ENCODE data around the gene MSH2.
"Not testable (repeated sequence)": the region's sequence is repeated elsewhere in the genome, so short reads cannot be mapped to it uniquely, and the experiment has no call there.

Gene MSH2

GRCh38 chr2:47402805-47403608 lies at the start of gene MSH2:
Gene MSH2 (plus strand): TSS chr2:47403156. CDS start chr2:47403192, 36 bp downstream.
- DNase-seq (ENCODE audit: low read depth), result peak; percentile 72

- no peak for DNase-seq (ENCODE audit: low read depth)
Observed at GRCh38 chr2:47354013-47354847, 48.7 kb upstream of the MSH2 start.

GRCh38 chr2:47354848-47355204 lies 48.1 kb upstream of the MSH2 start:
- DNase-seq (ENCODE audit: low read depth), result no peak

GRCh38 chr2:47357483-47357882 lies 45.5 kb upstream of the MSH2 start:
- DNase-seq (ENCODE audit: low read depth), result no peak

- DNase-seq (ENCODE audit: low read depth), result no peak
Observed at GRCh38 chr2:47359375-47359868, 43.5 kb upstream of the MSH2 start.

GRCh38 chr2:47360283-47360682 lies 42.7 kb upstream of the MSH2 start:
- DNase-seq (ENCODE audit: low read depth), result no peak

- DNase-seq (ENCODE audit: low read depth), result no peak
Observed at GRCh38 chr2:47360927-47361326, 42.0 kb upstream of the MSH2 start.

GRCh38 chr2:47361505-47362229 lies 41.3 kb upstream of the MSH2 start:
- not testable (repeated sequence) for DNase-seq (ENCODE audit: low read depth)

- no peak for DNase-seq (ENCODE audit: low read depth)
Observed at GRCh38 chr2:47373747-47374146, 29.2 kb upstream of the MSH2 start.

GRCh38 chr2:47375307-47375706 lies 27.6 kb upstream of the MSH2 start:
- no peak for DNase-seq (ENCODE audit: low read depth)

GRCh38 chr2:47379384-47379783 lies 23.6 kb upstream of the MSH2 start:
- no peak for DNase-seq (ENCODE audit: low read depth)

GRCh38 chr2:47381408-47381807 lies 21.5 kb upstream of the MSH2 start:
- DNase-seq (ENCODE audit: low read depth), result no peak

- DNase-seq (ENCODE audit: low read depth), result no peak
Observed at GRCh38 chr2:47386551-47386950, 16.4 kb upstream of the MSH2 start.

- no peak for DNase-seq (ENCODE audit: low read depth)
Observed at GRCh38 chr2:47388888-47389287, 14.1 kb upstream of the MSH2 start.

- no peak for DNase-seq (ENCODE audit: low read depth)
Observed at GRCh38 chr2:47389692-47390091, 13.3 kb upstream of the MSH2 start.

- no peak for DNase-seq (ENCODE audit: low read depth)
Observed at GRCh38 chr2:47401789-47402554, 984 bp upstream of the MSH2 start.

GRCh38 chr2:47402555-47402804 lies 476 bp upstream of the MSH2 start:
- DNase-seq (ENCODE audit: low read depth), result no peak

- DNase-seq (ENCODE audit: low read depth), result no peak
Observed at GRCh38 chr2:47403609-47404193, 745 bp downstream of the MSH2 start.

- DNase-seq (ENCODE audit: low read depth), result no peak
Observed at GRCh38 chr2:47404356-47404755, 1.4 kb downstream of the MSH2 start.

GRCh38 chr2:47405757-47406156 lies 2.8 kb downstream of the MSH2 start:
- DNase-seq (ENCODE audit: low read depth), result no peak

- not testable (repeated sequence) for DNase-seq (ENCODE audit: low read depth)
Observed at GRCh38 chr2:47406649-47407330, 3.8 kb downstream of the MSH2 start.
